ENCODE data around the gene ISCA2.

GRCh38 chr14:74475678-74476077, 17.9 kb upstream of the ISCA2 start:
- TF ChIP-seq SPI1 (IDR thresholded peaks at IDR 0.05; ENCODE audit: borderline replicate concordance, low read depth), result no peak
- TF ChIP-seq, protein P1, sequence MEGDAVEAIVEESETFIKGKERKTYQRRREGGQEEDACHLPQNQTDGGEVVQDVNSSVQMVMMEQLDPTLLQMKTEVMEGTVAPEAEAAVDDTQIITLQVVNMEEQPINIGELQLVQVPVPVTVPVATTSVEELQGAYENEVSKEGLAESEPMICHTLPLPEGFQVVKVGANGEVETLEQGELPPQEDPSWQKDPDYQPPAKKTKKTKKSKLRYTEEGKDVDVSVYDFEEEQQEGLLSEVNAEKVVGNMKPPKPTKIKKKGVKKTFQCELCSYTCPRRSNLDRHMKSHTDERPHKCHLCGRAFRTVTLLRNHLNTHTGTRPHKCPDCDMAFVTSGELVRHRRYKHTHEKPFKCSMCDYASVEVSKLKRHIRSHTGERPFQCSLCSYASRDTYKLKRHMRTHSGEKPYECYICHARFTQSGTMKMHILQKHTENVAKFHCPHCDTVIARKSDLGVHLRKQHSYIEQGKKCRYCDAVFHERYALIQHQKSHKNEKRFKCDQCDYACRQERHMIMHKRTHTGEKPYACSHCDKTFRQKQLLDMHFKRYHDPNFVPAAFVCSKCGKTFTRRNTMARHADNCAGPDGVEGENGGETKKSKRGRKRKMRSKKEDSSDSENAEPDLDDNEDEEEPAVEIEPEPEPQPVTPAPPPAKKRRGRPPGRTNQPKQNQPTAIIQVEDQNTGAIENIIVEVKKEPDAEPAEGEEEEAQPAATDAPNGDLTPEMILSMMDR (IDR thresholded peaks at IDR 0.05; ENCODE audit: insufficient read depth, low read length), result no peak

All from HL-60 (cell line).